Kidney (tissue), 14 donors: ENCODE measurements around the gene POLA2. TPM values are rescaled to one million over a fixed set of nuclear protein-coding genes. Genes with fewer than 3 reads are reported as not detected.

Source experiments
- DNase-seq, 5 donors: peaks; one replicate each; pipeline ENCODE4 v3.0.0-alpha.2; 2013 to 2020
- FAIRE-seq: peaks from 2 replicates; lab custom pipeline; 2012; peaks lifted over from hg19 to GRCh38; lab: Jason Lieb, UNC
- H3K27ac ChIP-seq, 2 donors: one replicate each; pipeline ENCODE4 v1.7.0; 2013; ENCODE audit warnings: low read depth in 2 of 2, low read length in 2 of 2, inconsistent platforms in 1 of 2
- H3K27me3 ChIP-seq: one replicate; pipeline ENCODE4 v1.7.1; 2013; ENCODE audit warnings: low read length, inconsistent platforms; ENCODE audit not compliant: control insufficient read depth, insufficient read depth
- H3K36me3 ChIP-seq, 3 donors: one replicate each; pipeline versions ENCODE4 v1.7.0 to v1.7.1; 2013; ENCODE audit warnings: low read length in 3 of 3, control low read depth in 1 of 3, inconsistent platforms in 1 of 3; ENCODE audit not compliant: insufficient read depth in 3 of 3, control insufficient read depth in 2 of 3
- H3K4me1 ChIP-seq, 3 donors: one replicate each; pipeline versions ENCODE4 v1.7.0 to v1.7.1; 2013; ENCODE audit warnings: low read length in 3 of 3, inconsistent platforms in 1 of 3, low read depth in 1 of 3; ENCODE audit not compliant: control insufficient read depth in 2 of 3, insufficient read depth in 2 of 3
- H3K4me3 ChIP-seq, 3 donors: one replicate each; pipeline versions ENCODE4 v1.7.0 to v1.8.1; 2013; ENCODE audit warnings: low read length in 3 of 3, control low read depth in 1 of 3, inconsistent platforms in 1 of 3
- H3K9ac ChIP-seq, 3 donors: one replicate each; pipeline versions ENCODE4 v1.7.0 to v1.7.1; 2013; ENCODE audit warnings: low read length in 3 of 3, control low read depth in 1 of 3, inconsistent platforms in 1 of 3
- H3K9me3 ChIP-seq, 3 donors: one replicate each; pipeline versions ENCODE4 v1.7.0 to v1.7.1; 2013; ENCODE audit warnings: low read length in 3 of 3, control low read depth in 1 of 3, inconsistent platforms in 1 of 3; ENCODE audit not compliant: control insufficient read depth in 2 of 3, insufficient read depth in 1 of 3
- intact Hi-C: fragments of 100-400 bp; cut with DNase I; formaldehyde crosslinking; loops from one replicate; pipeline ENCODE4 v1.11.1; 2022
- polyA plus RNA-seq: library from polyadenylated mRNA; stranded (reverse); fragments of 350-450 nt; fragmentation: Illumina TruSeq; extraction: RNeasy Lipid Tissue Mini Kit (QIAGEN cat#74804); gene quantifications from one replicate; pipeline ENCODE4 v1.2.3, GENCODE V29; 2014; ENCODE audit warnings: low read depth, low replicate concordance; ENCODE audit not compliant: insufficient read depth
- total RNA-seq: library from RNA; stranded (reverse); fragmentation: NEBNext Ultra II Directional; extraction: Animal tissue kit (Norgen Biotek cat#: 25700); gene quantifications from one replicate; pipeline ENCODE4 v1.2.1, GENCODE V29; 2021
- TF ChIP-seq, protein P1 (sequence below): IDR thresholded peaks from 3 replicates; pipeline ENCODE4 v1.5.1; 2012; ENCODE audit warnings: mild to moderate bottlenecking, moderate library complexity, borderline replicate concordance; ENCODE audit not compliant: insufficient read depth; ENCODE audit errors: extremely low read depth
- donor health status: control.
- donor health status: control.
- donor health status: control.
- donor health status: control.
- donor health status: control.
- donor health status: DM: yes; HTN: yes; CAD: no.
- donor health status: Normal renal cell carcinoma (clear cell type).

Gene POLA2
- total and polyA plus RNA-seq, 2 donors from 2014 or later: 6.5 to 13.6 TPM

DNA sequence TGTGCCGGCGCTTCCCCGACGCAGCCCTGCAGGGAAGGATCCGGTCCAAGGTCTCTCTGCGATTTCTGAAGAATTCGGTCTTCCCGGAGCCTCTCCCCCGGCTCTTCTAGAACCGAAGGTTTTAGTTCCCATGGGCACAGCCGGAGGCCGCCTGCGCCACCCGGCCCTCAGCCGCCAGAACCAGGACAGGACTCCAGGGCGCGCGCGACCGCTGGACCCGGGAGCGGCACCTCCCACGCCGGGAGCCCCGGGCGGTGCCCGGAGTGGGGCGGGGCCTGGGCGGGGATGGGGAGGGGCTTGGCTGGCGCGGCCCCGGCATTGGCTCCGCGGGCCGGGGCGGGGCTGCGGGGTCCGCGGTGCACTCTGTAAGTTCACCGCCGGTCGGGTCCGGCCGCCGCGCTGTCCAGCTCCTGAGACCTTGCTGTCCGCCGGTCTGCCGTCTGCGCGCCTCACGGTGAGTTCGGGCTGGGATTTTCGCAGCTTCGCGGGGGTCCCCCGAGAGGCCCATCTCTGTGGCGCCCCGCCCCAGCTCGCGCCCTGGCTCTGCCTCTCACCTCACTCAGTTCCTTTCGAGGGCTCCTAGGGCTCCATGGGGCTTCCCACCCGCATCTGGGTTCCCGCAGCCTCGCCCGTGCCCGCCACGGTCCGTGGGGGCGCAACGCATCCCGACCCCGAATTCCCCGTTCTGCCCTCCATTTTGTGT is 52.9 kb downstream of the POLA2 start, which contains the start of gene CDC42EP2:
CDC42EP2 (plus strand) TSS at position 366 of the 703 bp plus-strand sequence. CDS start 6,033 bp downstream, outside the sequence.
- Histone ChIP-seq H3K27me3 (no peaks in the 10 kb centered on the region), H3K27ac (peak within 1 kb of the TSS; percentile 89 to 93), H3K4me3 (peak within 1 kb of the TSS; percentile 61 to 80 (median 68)), H3K9ac (peak within 1 kb of the TSS; percentile 39 to 75 (median 65)), H3K4me1 (peaks cover 0 to 21% (median 19%) of the 10 kb centered on the region in 3 donors), H3K9me3 (no peaks in the 10 kb centered on the region), H3K36me3 (no peaks in the 10 kb centered on the region)
- intact Hi-C loops: no loop called here
- DNase-seq (peak; percentile 90 to 96 (median 93)), FAIRE-seq (no peak)
- TF ChIP-seq, protein P1, sequence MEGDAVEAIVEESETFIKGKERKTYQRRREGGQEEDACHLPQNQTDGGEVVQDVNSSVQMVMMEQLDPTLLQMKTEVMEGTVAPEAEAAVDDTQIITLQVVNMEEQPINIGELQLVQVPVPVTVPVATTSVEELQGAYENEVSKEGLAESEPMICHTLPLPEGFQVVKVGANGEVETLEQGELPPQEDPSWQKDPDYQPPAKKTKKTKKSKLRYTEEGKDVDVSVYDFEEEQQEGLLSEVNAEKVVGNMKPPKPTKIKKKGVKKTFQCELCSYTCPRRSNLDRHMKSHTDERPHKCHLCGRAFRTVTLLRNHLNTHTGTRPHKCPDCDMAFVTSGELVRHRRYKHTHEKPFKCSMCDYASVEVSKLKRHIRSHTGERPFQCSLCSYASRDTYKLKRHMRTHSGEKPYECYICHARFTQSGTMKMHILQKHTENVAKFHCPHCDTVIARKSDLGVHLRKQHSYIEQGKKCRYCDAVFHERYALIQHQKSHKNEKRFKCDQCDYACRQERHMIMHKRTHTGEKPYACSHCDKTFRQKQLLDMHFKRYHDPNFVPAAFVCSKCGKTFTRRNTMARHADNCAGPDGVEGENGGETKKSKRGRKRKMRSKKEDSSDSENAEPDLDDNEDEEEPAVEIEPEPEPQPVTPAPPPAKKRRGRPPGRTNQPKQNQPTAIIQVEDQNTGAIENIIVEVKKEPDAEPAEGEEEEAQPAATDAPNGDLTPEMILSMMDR: no peak

DNA sequence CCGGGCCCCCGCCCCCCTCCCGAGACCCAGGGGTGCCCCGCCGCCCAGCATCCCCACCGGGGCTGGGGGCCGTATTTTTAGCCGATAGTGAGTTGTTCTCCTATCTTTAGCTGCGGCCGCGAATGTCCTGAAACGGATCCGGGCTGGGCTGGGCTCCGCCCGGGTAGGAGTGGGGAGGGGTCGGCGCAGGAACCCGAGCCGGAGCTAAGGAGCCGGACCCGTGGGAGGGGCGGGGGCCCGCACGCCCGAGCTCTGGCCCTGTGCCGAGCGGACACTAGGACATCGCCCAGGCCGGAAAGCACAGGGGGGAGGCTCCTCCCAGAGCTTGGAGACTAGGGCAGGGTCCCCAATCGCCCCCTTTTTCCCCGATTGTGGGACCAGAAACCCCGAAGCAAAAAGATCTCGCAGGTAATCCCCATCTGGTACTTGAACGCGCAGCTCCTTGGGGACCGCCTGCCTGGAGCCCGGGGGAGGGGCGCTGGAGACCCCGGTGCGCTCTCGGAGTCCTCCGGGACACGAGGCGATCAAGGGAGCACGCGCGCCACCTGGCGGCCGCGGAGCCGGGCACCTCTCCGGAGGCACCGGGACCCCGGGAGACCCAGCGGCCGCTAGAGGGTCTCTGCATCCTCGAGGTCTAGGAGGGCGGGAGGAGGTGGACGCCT is 53.6 kb downstream of the POLA2 start:
- TF ChIP-seq, protein P1: peak; percentile 75
- Histone ChIP-seq H3K4me3 (peak overlapping the region; percentile 61 to 80 (median 68)), H3K9ac (peak overlapping the region; percentile 39 to 75 (median 65)), H3K4me1 (peaks cover 0 to 19% (median 19%) of the 10 kb centered on the region in 3 donors), H3K36me3 (no peaks in the 10 kb centered on the region), H3K9me3 (no peaks in the 10 kb centered on the region), H3K27me3 (no peaks in the 10 kb centered on the region), H3K27ac (peak overlapping the region; percentile 89 to 93)
- intact Hi-C loops: no loop called here
- FAIRE-seq (no peak), DNase-seq (peak; percentile 92 to 96 (median 95))

DNA sequence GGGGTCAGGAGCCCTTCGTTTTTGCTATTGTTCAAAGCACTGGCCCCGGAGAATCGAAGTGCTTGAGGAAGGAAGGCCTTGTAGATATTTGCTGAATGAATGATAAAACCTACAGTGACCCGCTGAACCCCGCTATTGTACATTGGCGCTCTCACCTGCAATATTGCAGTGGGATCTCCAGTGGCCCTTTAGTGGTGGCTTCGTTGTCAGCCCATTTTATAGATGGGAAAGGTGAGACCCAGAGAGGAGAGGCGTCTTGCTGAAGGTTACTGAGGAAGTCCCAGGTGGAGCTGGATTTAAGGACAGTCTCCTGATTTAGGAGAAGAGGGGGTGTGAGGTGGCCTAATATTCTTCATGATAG is 54.1 kb downstream of the POLA2 start:
- Histone ChIP-seq H3K4me3 (peak overlapping the region; percentile 61 to 80 (median 68)), H3K4me1 (peaks cover 0 to 19% (median 16%) of the 10 kb centered on the region in 3 donors), H3K9me3 (no peaks in the 10 kb centered on the region), H3K27ac (peak overlapping the region; percentile 30 to 89), H3K9ac (peak overlapping the region; percentile 19 to 75 (median 39)), H3K36me3 (peaks cover 0 to 2% (median 0%) of the 10 kb centered on the region in 3 donors), H3K27me3 (no peaks in the 10 kb centered on the region)
- intact Hi-C loops: no loop called here
- TF ChIP-seq, protein P1: no peak
- DNase-seq (no peak), FAIRE-seq (no peak)
